Adrenal gland (tissue), 5 donors: ENCODE measurements around the gene MAN1A1.

Experiments
- POLR2A ChIP-seq, 2 donors: fragments of 450-650 bp; IDR thresholded peaks; one replicate each; pipeline ENCODE4 v1.6.1; 2017; ENCODE audit warnings: antibody characterized with exemption in 2 of 2, mild to moderate bottlenecking in 2 of 2, moderate library complexity in 1 of 2
- TF ChIP-seq, protein P1 (sequence below), 6 experiments: fragments of 450-650 bp in 4 of 6; fragments of 200-600 bp in 2 of 6; sonication (generic) in 1 of 6; IDR thresholded peaks; 1 replicate in 5 of 6; 2 replicates in 1 of 6; pipeline versions ENCODE4 v1.5.1 to v1.8.0; 2016 to 2021; ENCODE audit warnings: antibody characterized with exemption in 6 of 6, mild to moderate bottlenecking in 2 of 6, moderate library complexity in 1 of 6
- donor health status: DM: no; HTN: no; CAD: no.

DNA sequence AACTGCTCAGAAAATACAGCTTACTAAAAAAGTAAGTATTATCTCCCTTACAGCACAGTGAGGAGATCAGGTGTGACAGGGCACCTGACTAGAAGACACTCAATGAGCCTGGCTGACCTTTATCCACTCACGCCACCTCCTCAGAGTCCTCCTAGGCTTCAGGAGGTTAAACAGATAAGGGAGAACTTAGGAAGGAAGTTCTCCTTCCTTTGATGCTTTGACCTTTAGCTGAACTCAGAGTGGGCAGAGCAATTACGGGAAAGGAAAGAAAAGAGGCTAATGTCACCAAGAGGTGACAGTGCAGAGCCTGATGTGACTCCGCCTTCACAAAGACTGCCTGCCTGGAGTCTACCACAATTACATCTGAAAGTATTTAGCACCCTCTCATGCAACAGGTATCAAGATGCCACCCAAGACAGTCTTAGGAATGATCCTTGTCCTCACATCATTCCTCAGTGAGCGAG lies 36.7 kb downstream of the MAN1A1 start:
- TF ChIP-seq, protein P1, sequence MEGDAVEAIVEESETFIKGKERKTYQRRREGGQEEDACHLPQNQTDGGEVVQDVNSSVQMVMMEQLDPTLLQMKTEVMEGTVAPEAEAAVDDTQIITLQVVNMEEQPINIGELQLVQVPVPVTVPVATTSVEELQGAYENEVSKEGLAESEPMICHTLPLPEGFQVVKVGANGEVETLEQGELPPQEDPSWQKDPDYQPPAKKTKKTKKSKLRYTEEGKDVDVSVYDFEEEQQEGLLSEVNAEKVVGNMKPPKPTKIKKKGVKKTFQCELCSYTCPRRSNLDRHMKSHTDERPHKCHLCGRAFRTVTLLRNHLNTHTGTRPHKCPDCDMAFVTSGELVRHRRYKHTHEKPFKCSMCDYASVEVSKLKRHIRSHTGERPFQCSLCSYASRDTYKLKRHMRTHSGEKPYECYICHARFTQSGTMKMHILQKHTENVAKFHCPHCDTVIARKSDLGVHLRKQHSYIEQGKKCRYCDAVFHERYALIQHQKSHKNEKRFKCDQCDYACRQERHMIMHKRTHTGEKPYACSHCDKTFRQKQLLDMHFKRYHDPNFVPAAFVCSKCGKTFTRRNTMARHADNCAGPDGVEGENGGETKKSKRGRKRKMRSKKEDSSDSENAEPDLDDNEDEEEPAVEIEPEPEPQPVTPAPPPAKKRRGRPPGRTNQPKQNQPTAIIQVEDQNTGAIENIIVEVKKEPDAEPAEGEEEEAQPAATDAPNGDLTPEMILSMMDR (IDR thresholded peaks at IDR 0.05): no peak
- TF ChIP-seq POLR2A (IDR thresholded peaks at IDR 0.05): no peak
